Osteocyte (in vitro differentiated cells): ENCODE results near the gene SIT1. TPM values are rescaled to one million over a fixed set of nuclear protein-coding genes. Genes with fewer than 3 reads are reported as not detected.

Experiments used
- DNase-seq: peaks from one replicate; pipeline ENCODE4 v3.0.0; 2021; ENCODE audit warnings: mixed read lengths; ENCODE audit not compliant: unreplicated experiment; ENCODE audit errors: extremely low spot score
- H3K27ac Mint-ChIP-seq: one replicate; pipeline ENCODE4 v1.8.0; 2021; ENCODE audit warnings: mild to moderate bottlenecking, mixed read lengths; ENCODE audit not compliant: unreplicated experiment
- H3K27me3 Mint-ChIP-seq: one replicate; pipeline ENCODE4 v1.8.0; 2021; ENCODE audit warnings: mixed read lengths; ENCODE audit not compliant: unreplicated experiment
- H3K36me3 Mint-ChIP-seq: one replicate; pipeline ENCODE4 v1.8.0; 2021; ENCODE audit warnings: mixed read lengths; ENCODE audit not compliant: unreplicated experiment
- H3K4me1 Mint-ChIP-seq: one replicate; pipeline ENCODE4 v1.8.0; 2021; ENCODE audit warnings: mixed read lengths; ENCODE audit not compliant: unreplicated experiment
- H3K4me3 Mint-ChIP-seq: one replicate; pipeline ENCODE4 v1.8.0; 2021; ENCODE audit warnings: mild to moderate bottlenecking, moderate library complexity, mixed read lengths; ENCODE audit not compliant: unreplicated experiment
- H3K9me3 Mint-ChIP-seq: one replicate; pipeline ENCODE4 v1.8.0; 2021; ENCODE audit warnings: mixed read lengths; ENCODE audit not compliant: unreplicated experiment
- total RNA-seq: library from RNA; stranded (reverse); gene quantifications from 2 replicates; pipeline ENCODE4 v1.2.1, GENCODE V29; 2021
- TF ChIP-seq, protein P1 (sequence below): fragments of 200-600 bp; sonication (generic); IDR thresholded peaks from 2 replicates; pipeline ENCODE4 v1.5.0; 2021; ENCODE audit warnings: antibody characterized with exemption, mild to moderate bottlenecking, moderate library complexity

SIT1 gene
- total RNA-seq, 1 donor from 2014 or later, result not detected

DNA sequence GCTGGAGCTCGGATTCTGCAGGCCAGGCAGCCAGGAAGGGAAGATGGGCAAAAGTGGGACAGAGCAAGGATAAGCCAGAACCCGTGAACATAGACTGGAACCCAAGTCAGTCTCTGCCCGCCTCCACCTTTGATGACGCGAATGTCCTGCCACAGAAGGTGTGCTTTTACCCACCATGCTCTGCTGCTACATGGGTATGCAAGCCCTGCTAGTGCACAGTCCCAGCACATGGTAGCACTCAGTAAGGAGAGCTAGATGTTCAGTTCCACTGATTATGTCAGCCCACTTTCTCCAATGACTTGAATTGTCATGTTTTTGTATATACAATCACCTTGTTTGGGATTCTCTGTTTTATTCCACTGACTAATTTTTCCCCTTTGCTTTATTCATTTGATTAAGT lies 21.1 kb downstream of the SIT1 start:
- peaks cover under 1% of the 10 kb centered on the region for H3K27me3 Mint-ChIP-seq
- H3K9me3 Mint-ChIP-seq, result no peaks in the 10 kb centered on the region
- no peak overlapping the region for H3K27ac Mint-ChIP-seq
- H3K4me3 Mint-ChIP-seq, result no peak overlapping the region
- DNase-seq, result no peak
- TF ChIP-seq, protein P1, sequence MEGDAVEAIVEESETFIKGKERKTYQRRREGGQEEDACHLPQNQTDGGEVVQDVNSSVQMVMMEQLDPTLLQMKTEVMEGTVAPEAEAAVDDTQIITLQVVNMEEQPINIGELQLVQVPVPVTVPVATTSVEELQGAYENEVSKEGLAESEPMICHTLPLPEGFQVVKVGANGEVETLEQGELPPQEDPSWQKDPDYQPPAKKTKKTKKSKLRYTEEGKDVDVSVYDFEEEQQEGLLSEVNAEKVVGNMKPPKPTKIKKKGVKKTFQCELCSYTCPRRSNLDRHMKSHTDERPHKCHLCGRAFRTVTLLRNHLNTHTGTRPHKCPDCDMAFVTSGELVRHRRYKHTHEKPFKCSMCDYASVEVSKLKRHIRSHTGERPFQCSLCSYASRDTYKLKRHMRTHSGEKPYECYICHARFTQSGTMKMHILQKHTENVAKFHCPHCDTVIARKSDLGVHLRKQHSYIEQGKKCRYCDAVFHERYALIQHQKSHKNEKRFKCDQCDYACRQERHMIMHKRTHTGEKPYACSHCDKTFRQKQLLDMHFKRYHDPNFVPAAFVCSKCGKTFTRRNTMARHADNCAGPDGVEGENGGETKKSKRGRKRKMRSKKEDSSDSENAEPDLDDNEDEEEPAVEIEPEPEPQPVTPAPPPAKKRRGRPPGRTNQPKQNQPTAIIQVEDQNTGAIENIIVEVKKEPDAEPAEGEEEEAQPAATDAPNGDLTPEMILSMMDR, result no peak
- H3K4me1 Mint-ChIP-seq, result no peaks in the 10 kb centered on the region
- H3K36me3 Mint-ChIP-seq, result peaks cover 1% of the 10 kb centered on the region

DNA sequence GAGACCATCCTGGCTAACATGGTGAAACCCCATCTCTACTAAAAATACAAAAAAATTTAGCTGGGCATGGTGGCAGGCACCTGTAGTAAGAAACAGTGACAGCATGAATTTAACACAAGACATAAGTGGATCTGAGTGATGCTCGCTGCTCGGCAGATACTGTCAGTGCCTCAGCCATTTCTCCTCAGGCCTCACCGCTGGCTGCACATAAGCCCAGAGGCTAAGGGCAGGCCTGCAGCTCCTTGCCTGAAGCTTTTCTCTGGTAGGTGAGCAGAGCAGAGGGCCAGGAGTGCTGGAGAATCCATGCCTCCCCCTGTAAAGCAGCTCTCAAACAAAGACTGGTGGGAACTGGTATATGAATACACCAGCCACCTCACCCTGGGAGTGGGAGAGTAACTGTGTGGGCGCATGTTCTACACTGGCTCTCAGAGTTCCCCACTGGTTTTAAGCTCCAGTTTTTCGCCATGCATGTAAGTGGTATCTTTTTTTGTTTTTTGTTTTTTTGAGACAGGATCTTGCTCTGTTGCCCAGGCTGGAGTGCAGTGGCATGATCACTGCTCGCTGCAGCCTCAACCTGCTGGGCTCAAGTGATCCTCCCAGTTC lies 22.2 kb downstream of the SIT1 start:
- TF ChIP-seq, protein P1, result no peak
- Mint-ChIP-seq H3K27me3 (no peaks in the 10 kb centered on the region), H3K9me3 (no peaks in the 10 kb centered on the region), H3K4me1 (no peaks in the 10 kb centered on the region), H3K4me3 (no peak overlapping the region), H3K27ac (no peak overlapping the region), H3K36me3 (peaks cover 1% of the 10 kb centered on the region)
- DNase-seq, result no peak

DNA sequence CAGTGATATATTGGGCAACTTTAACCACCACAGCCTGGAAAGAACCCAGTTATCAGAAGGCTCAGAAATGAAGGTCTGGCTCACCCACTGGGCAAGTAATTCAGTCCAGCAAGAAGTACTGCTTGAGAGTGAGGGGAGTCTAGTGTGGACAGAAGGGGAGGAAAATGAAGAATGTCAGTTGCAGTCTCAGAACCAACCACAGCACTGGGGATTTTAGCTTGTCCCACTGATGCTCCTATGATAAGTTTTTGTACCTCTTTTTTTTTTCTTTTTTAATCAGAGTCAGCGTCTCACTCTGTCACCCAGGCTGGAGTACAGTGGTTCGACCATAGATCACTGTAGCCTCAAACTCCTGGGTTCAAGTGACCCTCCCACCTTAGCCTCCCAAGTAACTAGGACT lies 23.2 kb downstream of the SIT1 start:
- no peak for DNase-seq
- Mint-ChIP-seq H3K36me3 (peaks cover 1% of the 10 kb centered on the region), H3K9me3 (no peaks in the 10 kb centered on the region), H3K4me1 (no peaks in the 10 kb centered on the region), H3K27ac (no peak overlapping the region), H3K4me3 (no peak overlapping the region), H3K27me3 (no peaks in the 10 kb centered on the region)
- TF ChIP-seq, protein P1, result no peak

DNA sequence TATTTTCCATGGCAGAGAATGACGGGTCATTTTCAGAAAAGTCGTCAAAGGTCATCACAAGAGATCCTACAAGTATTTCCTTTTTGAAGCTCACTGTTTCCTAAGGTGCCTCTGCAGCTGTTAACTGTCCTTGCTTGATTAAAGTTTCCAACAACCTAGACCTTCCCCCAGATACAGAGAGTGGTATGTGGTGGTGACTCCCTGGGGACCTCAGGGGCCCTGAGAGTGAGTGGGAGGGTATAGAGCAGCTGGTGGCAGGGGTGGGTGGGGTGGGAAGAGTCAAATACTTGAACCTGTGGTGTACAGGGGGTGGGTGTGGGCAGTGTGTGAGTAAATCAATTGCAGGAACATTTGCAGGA lies 31.0 kb downstream of the SIT1 start:
- Mint-ChIP-seq H3K27me3 (peaks cover 31% of the 10 kb centered on the region), H3K9me3 (no peaks in the 10 kb centered on the region), H3K36me3 (no peaks in the 10 kb centered on the region), H3K27ac (no peak overlapping the region), H3K4me3 (no peak overlapping the region), H3K4me1 (peaks cover 6% of the 10 kb centered on the region)
- DNase-seq, result no peak
- TF ChIP-seq, protein P1, result no peak

DNA sequence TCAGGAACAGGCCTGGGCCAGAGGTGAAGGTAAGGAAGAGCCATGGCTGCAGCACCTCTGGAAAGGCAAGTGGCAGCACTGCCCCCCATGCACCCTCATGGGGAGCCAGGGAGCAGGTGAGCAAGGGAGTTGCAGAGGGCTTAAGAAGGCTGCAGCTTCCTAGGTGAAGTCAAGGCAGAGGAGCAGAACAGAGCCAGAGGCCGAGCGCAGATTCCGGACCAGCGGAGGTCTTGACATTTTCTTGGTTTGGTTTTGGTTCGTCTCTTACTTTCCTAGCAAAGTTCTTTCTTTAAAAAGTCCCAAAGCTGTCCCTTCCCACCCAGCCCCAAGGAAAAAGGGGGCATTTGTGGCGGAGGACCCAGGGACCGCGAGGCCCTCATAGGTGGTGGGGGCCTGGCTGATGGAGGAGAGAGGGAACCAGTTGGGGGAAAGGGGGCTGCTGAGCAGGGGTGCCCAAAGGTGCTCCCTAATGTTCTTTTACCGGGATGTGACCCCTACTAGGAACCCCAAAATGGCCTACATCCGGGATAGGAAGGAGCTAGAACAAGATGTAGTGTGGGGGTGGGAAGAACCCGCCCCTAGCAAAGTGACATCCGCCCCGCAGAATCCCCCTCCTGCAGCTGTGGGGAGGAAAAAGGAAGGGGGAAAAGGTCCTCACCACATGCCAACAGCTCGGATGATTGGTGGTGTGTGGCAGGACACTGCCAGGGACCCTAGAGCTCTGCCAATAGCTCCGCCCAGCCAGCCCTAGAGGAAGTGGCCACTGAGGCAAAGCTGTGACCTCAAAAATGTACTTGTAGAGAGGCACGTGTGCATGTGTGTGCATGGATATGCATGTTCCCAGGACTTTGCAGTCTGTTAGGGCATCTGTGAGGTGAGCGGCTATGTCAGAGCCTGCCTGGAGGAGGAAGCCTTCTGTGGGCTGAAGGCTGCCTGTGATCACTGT lies 31.6 kb downstream of the SIT1 start:
- Mint-ChIP-seq H3K27me3 (peaks cover 38% of the 10 kb centered on the region), H3K4me1 (peaks cover 6% of the 10 kb centered on the region), H3K4me3 (no peak overlapping the region), H3K9me3 (no peaks in the 10 kb centered on the region), H3K27ac (no peak overlapping the region), H3K36me3 (no peaks in the 10 kb centered on the region)
- TF ChIP-seq, protein P1, result no peak
- DNase-seq, result no peak
